Heart left ventricle (tissue), 11 donors: ENCODE data around the gene ABHD16B. TPM values are rescaled to one million over a fixed set of nuclear protein-coding genes. Genes with fewer than 3 reads are reported as not detected.

ENCODE experiments used
- polyA plus RNA-seq, 2 donors: library from polyadenylated mRNA; stranded (reverse); fragments of 200-250 nt; gene quantifications; one replicate each; pipeline ENCODE4 v1.2.3, GENCODE V29; 2013
- total RNA-seq, 9 donors: library from RNA; depleted of rRNA in 2 of 9; stranded (reverse); fragments of >200 nt in 2 of 9; fragmentation: NEBNext Ultra II Directional in 3 of 9; extraction: Animal tissue kit (Norgen Biotek cat#: 25700) in 3 of 9; gene quantifications; one replicate each; pipeline versions ENCODE4 v1.1.0 to v1.2.4, GENCODE V29; 2016 to 2023
- donor health status: ischemic (EF 13 %, LVEDD 7.1; RV severe dilation, severe dysfunction).
- donor health status: healthy with polysubstance abuse.
- donor health status: DM: no; HTN: yes; CAD: no.
- donor health status: DM: no; HTN: no; CAD: no.
- donor health status: ischemic (EF 25% LVEDD 5.7; RV mildly dilated, moderate dysfunction).
- donor health status: healthy.
- donor health status: DM: yes; HTN: yes; CAD: no.
- donor health status: PGD.
- donor health status: nonischemic (EF 23%, LVEDD 6.1; RV moderate dilation, normal function).

The ABHD16B gene
- total and polyA plus RNA-seq, 11 donors: 0.12 to 0.72 TPM; not detected in 9

Other genes with a start within 250 kb of the ABHD16B start
- gene GMEB2, start 234.4 kb upstream of the ABHD16B start, total RNA-seq: 10 to 100 TPM in 1 of 9 donors, 1 to 10 TPM in 8; 4.3 to 10.0 (median 5.9) TPM
- 1 to 10 TPM; 6.3 to 8.6 TPM for gene GMEB2, start 234.4 kb upstream of the ABHD16B start, polyA plus RNA-seq
- 10 to 100 TPM in 2 of 9 donors, 1 to 10 TPM in 7; 2.9 to 15.6 (median 4.7) TPM for gene STMN3, start 208.1 kb upstream of the ABHD16B start, total RNA-seq
- 1 to 10 TPM; 5.2 to 6.7 TPM for gene STMN3, start 208.1 kb upstream of the ABHD16B start, polyA plus RNA-seq
- 10 to 100 TPM in 5 of 9 donors, 1 to 10 TPM in 4; 3.0 to 17.8 (median 10.1) TPM for gene RTEL1, start 203.2 kb upstream of the ABHD16B start, total RNA-seq
- 1 to 10 TPM; 5.9 to 7.1 TPM for gene RTEL1, start 203.2 kb upstream of the ABHD16B start, polyA plus RNA-seq
- gene TNFRSF6B, start 164.8 kb upstream of the ABHD16B start, total RNA-seq: 1 to 10 TPM in 4 of 9 donors, under 1 TPM in 4, not detected in 1; 0.42 to 5.7 (median 0.92) TPM
- 1 to 10 TPM; 2.9 to 6.4 TPM for gene TNFRSF6B, start 164.8 kb upstream of the ABHD16B start, polyA plus RNA-seq
- gene ARFRP1, start 153.5 kb upstream of the ABHD16B start, total RNA-seq: 10 to 100 TPM; 27.3 to 47.8 (median 33.8) TPM
- 10 to 100 TPM; 35.9 to 38.0 TPM for gene ARFRP1, start 153.5 kb upstream of the ABHD16B start, polyA plus RNA-seq
- 10 to 100 TPM; 12.9 to 22.0 (median 18.5) TPM for gene ZGPAT, start 153.5 kb upstream of the ABHD16B start, total RNA-seq
- 10 to 100 TPM; 27.9 to 34.4 TPM for gene ZGPAT, start 153.5 kb upstream of the ABHD16B start, polyA plus RNA-seq
- gene LIME1, start 124.8 kb upstream of the ABHD16B start, total RNA-seq: 1 to 10 TPM in 8 of 9 donors, under 1 TPM in 1; 0.95 to 7.1 (median 3.4) TPM
- 1 to 10 TPM; 2.2 to 4.4 TPM for gene LIME1, start 124.8 kb upstream of the ABHD16B start, polyA plus RNA-seq
- 10 to 100 TPM; 41.4 to 82.5 (median 70.7) TPM for gene SLC2A4RG, start 121.7 kb upstream of the ABHD16B start, total RNA-seq
- gene SLC2A4RG, start 121.7 kb upstream of the ABHD16B start, polyA plus RNA-seq: 10 to 100 TPM; 18.3 to 80.3 TPM
- 10 to 100 TPM; 11.2 to 27.4 (median 14.4) TPM for gene ZBTB46, start 30.2 kb upstream of the ABHD16B start, total RNA-seq
- 1 to 10 TPM; 6.6 to 8.2 TPM for gene ZBTB46, start 30.2 kb upstream of the ABHD16B start, polyA plus RNA-seq
- 100 to 1,000 TPM in 1 of 9 donors, 10 to 100 TPM in 8; 65.0 to 122 (median 72.2) TPM for gene TPD52L2, start 3.8 kb downstream of the ABHD16B start, total RNA-seq
- 100 to 1,000 TPM in 1 of 2 donors, 10 to 100 TPM in 1; 44.4 to 179 TPM for gene TPD52L2, start 3.8 kb downstream of the ABHD16B start, polyA plus RNA-seq
- gene DNAJC5, start 33.6 kb downstream of the ABHD16B start, total RNA-seq: 10 to 100 TPM; 34.8 to 57.1 (median 46.1) TPM
- 10 to 100 TPM; 21.1 to 46.3 TPM for gene DNAJC5, start 33.6 kb downstream of the ABHD16B start, polyA plus RNA-seq
- 10 to 100 TPM; 27.7 to 43.8 (median 37.5) TPM for gene UCKL1, start 94.9 kb downstream of the ABHD16B start, total RNA-seq
- gene UCKL1, start 94.9 kb downstream of the ABHD16B start, polyA plus RNA-seq: 10 to 100 TPM; 27.7 to 49.7 TPM
- gene ZNF512B, start 108.4 kb downstream of the ABHD16B start, total RNA-seq: 10 to 100 TPM in 8 of 9 donors, 1 to 10 TPM in 1; 7.3 to 15.9 (median 12.2) TPM
- 1 to 10 TPM; 7.7 to 9.3 TPM for gene ZNF512B, start 108.4 kb downstream of the ABHD16B start, polyA plus RNA-seq
- gene SAMD10, start 118.1 kb downstream of the ABHD16B start, total RNA-seq: 1 to 10 TPM; 3.1 to 6.3 (median 4.3) TPM
- 1 to 10 TPM; 4.8 to 6.0 TPM for gene SAMD10, start 118.1 kb downstream of the ABHD16B start, polyA plus RNA-seq
- 10 to 100 TPM; 41.4 to 62.6 (median 47.6) TPM for gene PRPF6, start 119.6 kb downstream of the ABHD16B start, total RNA-seq
- gene PRPF6, start 119.6 kb downstream of the ABHD16B start, polyA plus RNA-seq: 10 to 100 TPM; 31.0 to 58.5 TPM
- 1 to 10 TPM in 1 of 9 donors, under 1 TPM in 8; 0.16 to 1.2 (median 0.56) TPM for gene C20orf204, start 174.7 kb downstream of the ABHD16B start, total RNA-seq
- under 1 TPM; 0.35 to 0.42 TPM for gene C20orf204, start 174.7 kb downstream of the ABHD16B start, polyA plus RNA-seq
- gene SOX18, start 188.1 kb downstream of the ABHD16B start, total RNA-seq: 10 to 100 TPM; 37.0 to 75.9 (median 50.7) TPM
- 10 to 100 TPM; 23.5 to 31.1 TPM for gene SOX18, start 188.1 kb downstream of the ABHD16B start, polyA plus RNA-seq
- gene TCEA2, start 201.7 kb downstream of the ABHD16B start, total RNA-seq: 10 to 100 TPM; 19.2 to 52.1 (median 42.9) TPM
- gene TCEA2, start 201.7 kb downstream of the ABHD16B start, polyA plus RNA-seq: 10 to 100 TPM; 23.6 to 32.9 TPM
- 10 to 100 TPM in 2 of 9 donors, 1 to 10 TPM in 7; 3.2 to 25.6 (median 5.3) TPM for gene RGS19, start 218.0 kb downstream of the ABHD16B start, total RNA-seq
- gene RGS19, start 218.0 kb downstream of the ABHD16B start, polyA plus RNA-seq: 1 to 10 TPM; 3.7 to 6.5 TPM
- 1 to 10 TPM in 3 of 9 donors, under 1 TPM in 6; 0.18 to 1.9 (median 0.67) TPM for gene OPRL1, start 218.6 kb downstream of the ABHD16B start, total RNA-seq
- under 1 TPM; 0.21 to 0.27 TPM for gene OPRL1, start 218.6 kb downstream of the ABHD16B start, polyA plus RNA-seq
- gene LKAAEAR1, start 222.9 kb downstream of the ABHD16B start, total RNA-seq: not detected
- gene LKAAEAR1, start 222.9 kb downstream of the ABHD16B start, polyA plus RNA-seq: not detected
- not detected for gene NPBWR2, start 246.1 kb downstream of the ABHD16B start, total RNA-seq
- gene NPBWR2, start 246.1 kb downstream of the ABHD16B start, polyA plus RNA-seq: not detected